GM20000 (cell line): ENCODE data around the gene MINDY4B.

Experiments used
- DNase-seq: peaks from one replicate; pipeline ENCODE4 v3.0.0; 2012; ENCODE audit warnings: low spot score
- CTCF ChIP-seq: IDR thresholded peaks from 2 replicates; pipeline ENCODE4 v1.5.1; 2012; ENCODE audit warnings: mild to moderate bottlenecking, control low read depth; ENCODE audit errors: extremely low read depth, missing control alignments

Gene MINDY4B

GRCh38 chr3:150822636-150823035 lies 82.6 kb downstream of the MINDY4B start:
- no peak for DNase-seq
- TF ChIP-seq CTCF, result no peak
